ENCODE data around the gene DLX4.

- TF ChIP-seq CTCF (IDR thresholded peaks at IDR 0.05) (no peak), POLR2A (IDR thresholded peaks at IDR 0.05) (no peak)
These were observed 44.4 kb upstream of the DLX4 start for GRCh38 chr17:49924589-49924988.
